Head of caudate nucleus (tissue), 42 donors: ENCODE measurements around the gene UMODL1.

Experiments used
- DNase-seq, 42 donors: peaks; one replicate each; pipeline versions ENCODE4 v3.0.0 to v3.0.0-alpha.2; 2020 to 2021; ENCODE audit warnings: mixed read lengths in 7 of 42
- intact Hi-C: fragments of 100-400 bp; cut with DNase I; formaldehyde crosslinking; loops from one replicate; pipeline ENCODE4 v1.15.0; 2022

UMODL1 gene

DNA sequence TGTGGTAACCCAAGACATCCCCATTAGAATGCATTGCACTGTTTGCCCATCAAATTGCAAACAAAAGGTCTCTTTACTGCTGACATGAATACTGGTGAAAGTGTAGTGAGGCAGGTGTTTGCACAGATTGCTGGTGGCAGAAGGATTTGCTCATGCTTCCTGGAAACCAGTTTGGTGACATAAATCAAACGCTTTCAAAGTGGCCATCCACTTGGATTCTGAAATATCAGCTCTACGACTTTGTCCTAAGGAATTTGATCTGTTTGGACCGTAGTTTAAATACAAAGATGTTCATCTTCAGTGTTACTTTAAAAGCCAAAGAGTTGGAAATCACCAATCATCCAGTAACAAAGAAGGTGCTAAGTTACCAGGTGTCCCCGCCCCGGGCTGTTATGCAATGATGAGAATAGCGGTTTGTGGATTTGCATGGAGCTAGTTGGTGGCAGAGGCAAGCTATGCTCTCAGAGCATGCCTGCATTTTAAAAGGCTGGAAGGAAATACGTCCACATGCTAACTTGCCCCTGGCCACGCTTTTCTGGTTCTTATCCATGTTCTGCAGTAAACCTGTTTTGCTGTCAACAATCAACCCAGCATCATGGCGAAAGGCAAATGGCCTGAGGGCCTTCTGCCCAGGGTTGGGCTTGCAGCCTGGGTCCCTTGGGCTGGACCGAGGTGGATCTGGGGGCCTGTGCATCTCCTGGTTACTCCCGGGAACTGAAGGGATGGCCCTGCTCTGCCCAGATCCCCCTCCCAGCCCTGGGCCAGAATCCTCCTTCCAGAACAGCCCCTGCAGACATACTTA lies 49.2 kb downstream of the UMODL1 start:
- DNase-seq: peak in 41 of 42 donors; percentile 29 to 84 (median 64)
- intact Hi-C loops: no loop called here

DNA sequence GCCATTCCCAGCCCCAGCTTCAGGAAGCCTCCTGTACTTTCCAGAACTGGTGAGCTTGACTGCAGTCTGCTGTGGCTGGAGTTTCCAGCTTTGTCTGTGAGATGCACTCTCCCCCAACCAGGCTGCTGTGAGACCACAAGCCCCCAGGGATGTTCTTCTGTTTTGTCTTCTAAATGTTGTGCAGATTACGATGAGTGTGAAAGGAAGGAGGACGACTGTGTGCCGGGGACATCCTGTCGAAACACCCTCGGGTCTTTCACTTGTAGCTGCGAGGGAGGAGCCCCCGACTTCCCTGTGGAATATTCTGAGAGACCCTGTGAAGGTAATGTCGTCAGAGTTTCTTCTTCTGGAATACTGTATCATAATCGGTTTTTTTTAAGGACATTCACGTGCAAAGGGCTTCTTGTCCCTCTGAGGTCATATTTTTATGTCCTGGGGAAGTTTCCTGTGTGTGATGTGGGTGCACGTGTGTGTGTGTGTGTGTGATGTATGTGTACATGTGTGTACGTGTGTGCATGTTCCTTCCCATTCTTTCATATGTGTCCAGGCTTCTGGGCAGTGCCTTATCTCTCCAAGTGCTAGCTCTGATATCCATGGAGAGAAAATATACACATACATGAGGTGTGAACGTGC lies 49.9 kb downstream of the UMODL1 start:
- intact Hi-C loops: no loop called here
- no peak for DNase-seq

DNA sequence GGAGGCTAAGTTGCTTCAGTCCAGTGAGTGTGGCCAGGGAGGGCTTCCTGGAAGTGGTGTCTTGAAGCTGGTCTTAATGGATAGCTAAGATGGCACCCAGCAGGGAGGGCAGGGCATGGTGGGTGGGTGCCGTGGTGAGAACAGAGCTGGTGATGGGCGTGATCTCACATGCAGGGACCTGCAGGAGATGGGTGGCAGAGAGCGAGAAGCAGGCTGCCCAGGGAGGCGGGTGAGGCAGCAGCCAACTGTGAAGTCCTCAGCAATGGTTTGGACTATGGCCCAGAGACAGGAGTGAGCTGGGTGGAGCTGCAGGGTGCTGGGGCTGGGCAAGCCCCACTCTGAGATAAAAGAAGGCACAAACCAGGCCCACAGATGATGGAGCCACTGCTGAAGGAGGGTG lies 50.7 kb downstream of the UMODL1 start:
- intact Hi-C loops: no loop called here
- DNase-seq: no peak

DNA sequence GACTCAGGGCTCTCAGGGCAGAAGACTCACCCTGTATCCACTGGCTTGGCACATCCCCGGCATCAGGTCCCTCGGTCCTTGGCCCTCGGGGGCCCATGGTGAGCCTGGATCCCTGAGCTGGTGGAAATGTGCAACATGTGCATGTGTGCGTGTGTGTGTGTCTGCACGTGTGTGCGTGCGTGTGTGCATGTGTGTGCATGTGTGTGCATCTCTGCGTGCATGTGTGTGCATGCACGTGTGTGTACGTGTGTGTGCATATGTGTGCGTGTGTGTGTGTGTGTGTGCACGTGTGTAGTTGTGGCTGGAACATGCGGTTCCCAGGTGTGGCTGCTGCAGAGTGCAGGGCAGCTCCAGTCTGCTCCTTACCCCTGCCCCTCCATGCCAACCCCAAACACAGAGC lies 51.3 kb downstream of the UMODL1 start:
- DNase-seq: no peak
- intact Hi-C loops: no loop called here

DNA sequence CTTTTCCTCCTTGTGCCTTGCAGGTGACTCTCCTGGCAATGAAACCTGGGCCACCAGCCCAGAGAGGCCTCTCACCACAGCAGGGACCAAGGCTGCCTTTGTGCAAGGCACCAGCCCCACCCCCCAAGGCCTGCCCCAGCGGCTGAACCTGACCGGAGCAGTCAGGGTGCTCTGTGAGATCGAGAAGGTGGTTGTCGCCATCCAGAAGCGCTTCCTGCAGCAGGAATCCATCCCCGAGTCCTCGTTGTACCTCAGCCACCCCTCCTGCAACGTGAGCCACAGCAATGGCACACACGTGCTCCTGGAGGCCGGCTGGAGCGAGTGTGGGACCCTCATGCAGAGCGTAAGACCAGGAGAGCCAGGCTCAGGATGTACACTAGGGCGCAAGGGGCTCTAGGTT lies 51.7 kb downstream of the UMODL1 start:
- intact Hi-C loops: no loop called here

DNA sequence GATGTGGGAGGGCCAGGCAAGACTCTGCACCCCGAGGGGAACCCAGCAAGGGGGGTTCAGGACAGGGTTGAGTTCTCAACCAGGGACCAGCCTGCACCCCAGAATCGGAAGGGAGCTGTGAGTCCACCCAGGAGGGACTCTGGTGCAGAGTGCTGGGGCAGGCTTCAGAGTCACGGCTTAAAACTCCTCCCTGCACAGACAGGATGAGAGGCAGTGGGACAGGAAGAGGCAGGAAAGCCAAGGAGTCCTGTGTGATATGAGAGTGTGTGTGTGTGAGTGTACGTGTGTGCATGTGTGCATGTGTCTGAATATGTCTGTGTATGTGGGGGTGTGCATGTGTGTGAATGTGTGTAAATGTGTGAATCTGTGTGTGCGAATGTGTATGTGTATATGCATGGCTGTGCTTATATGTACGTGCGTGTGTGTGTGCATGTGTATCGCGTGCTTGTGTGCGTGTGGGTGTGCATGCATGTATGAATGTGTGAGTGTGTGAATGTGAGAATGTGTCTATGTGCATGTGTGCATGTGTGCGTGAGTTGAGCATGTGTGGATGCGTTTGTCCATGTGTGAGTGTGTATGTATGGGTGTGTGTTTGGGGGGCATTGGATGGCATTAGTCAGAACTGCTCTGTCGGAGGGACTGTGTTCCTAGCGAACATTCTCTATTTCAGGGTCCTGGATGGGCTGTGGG lies 52.2 kb downstream of the UMODL1 start:
- intact Hi-C loops: no loop called here
- DNase-seq: no peak

More for the DNA sequence above, 51.7 kb downstream of the UMODL1 start:
- no peak for DNase-seq

DNA sequence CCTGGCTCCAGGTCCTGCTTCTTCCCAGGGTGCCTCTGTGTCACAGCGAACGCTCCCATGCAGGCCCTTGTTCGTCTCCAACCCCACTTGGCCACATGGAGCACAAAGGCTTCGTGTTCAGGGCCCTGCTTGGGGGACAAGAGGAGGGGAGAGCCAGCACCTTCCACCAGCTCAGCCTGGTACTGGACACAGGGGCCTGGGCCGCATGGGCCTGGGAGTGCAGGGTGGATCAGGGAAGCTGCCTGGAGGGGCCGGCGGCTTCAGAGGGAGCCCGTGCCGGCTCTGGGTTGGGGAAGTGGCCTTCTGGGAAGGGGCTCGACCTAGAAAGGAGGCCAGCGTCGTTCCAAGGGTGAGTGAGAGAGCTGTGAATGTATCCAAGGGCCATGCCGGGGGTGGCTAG lies 53.0 kb downstream of the UMODL1 start:
- DNase-seq: no peak
- intact Hi-C loops: no loop called here

DNA sequence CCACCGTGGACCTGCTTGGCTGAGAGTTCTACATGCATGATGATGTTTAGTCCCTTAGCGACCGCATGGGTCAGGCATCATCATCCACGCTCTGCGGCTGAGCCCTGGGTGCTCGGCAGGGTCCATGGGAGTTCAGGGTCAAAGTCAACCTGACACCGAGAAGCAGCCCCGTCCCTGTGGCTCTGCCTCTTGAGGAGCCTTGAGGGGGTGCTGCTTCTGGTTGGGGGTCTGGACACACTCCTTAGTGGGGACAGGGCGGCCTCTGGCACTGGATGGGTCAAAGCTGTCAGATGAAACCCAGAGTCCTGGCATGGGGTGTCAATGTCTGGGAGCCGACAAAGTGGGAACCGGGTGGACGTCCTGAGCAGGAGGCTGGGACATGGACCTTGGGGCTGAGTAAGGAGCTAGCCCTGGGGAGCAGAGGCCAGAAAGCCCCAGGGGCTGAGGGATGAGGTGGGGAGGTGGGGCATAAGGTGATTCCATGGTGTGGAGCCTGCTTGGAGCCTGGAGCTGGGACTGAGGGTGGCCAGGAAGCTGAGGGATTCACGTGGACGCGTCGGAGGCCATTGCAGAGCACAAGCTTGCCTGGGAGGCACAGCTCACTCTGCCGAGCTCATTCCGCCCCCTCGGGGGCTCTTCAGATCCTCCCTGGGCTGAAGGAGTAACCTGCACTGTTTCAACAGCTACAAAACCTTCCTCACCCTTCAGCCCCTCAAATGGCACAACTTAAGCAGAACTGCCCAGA lies 53.9 kb downstream of the UMODL1 start:
- DNase-seq: no peak
- intact Hi-C loops: no loop called here

DNA sequence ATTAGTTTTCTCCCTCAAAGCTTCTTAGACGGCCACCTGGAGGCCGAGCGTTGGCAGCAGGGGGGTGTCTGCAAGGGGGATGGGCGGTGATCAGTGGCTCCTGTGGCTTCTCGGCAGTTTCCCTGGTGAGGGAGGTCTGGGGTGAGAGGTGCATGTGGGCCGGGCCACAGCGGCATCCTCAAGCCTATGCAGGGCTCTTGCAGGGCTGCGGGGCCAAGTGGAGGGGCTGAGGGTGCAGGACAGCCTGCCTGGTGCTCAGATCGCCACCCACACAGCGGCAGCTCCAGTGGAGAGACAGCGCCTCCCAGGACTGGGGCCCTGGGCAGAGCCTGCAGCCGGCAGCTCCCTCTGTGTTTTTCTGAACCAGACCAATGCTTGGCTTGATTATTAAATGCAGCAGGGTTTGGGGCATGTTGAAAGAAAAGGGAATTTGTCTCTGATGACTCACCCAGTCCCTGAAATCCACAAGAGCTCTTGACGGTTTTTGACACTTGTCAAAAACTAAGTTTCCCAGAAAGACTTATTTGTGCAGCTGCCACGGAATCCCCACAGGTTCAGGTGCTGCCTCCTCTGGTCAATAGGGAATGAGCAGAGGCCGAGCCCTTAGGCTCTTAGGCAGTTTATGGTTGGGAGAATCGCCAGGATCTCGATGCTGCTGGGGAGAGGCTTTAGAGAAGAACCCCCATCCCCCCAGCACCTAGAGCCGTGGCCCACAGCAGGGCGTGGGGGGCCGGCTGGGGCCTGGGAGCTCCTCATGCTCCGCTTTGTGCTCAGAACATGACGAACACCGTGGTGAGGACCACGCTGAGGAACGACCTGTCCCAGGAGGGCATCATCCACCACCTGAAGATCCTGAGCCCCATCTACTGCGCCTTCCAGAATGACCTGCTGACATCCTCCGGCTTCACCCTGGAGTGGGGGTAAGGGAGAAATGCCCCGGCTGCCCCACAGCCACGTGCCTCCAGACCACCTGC lies 54.7 kb downstream of the UMODL1 start:
- DNase-seq: no peak

DNA sequence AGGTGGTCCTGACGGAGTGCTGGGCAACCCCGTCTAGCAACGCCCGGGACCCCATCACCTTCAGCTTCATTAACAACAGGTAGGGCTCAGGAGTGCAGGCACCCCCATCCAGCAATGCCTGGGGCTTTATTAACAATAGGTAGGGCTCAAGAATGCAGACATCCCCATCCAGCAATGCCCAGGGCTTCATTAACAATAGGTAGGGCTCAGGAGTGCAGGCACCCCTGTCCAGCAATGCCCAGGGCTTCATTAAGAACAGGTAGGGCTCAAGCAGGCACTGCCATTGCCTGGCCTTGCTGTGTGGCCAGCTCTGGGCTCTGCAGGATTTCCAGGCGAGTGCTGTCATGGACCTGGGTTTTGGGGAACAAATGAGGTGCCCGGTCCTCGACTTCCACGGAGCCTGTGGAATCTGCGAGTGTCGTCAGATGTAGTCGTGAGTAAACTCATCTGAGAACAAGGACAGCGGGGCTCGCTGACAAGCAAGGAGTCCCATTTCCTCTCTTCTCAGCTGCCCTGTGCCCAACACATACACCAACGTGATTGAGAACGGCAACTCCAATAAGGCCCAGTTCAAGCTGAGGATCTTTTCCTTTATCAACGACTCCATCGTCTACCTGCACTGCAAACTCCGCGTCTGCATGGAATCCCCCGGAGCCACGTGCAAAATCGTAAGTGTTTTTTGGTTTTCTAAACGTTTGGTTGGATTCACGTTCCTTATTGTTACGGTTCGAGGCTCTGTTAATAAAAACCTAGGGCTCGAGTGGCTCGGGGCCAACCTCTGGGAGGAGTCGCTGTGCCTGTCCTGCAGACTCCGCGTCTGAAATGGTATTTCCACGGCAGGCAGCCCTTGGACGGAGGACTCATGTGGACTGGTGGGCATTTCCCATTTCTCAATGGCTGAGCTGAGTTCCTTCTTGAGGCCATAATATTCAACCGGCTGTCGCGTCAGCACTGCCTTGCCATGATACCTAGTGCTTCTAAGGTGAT lies 56.3 kb downstream of the UMODL1 start:
- intact Hi-C loops: no loop called here
- DNase-seq: no peak

More for the DNA sequence above, 54.7 kb downstream of the UMODL1 start:
- intact Hi-C loops: no loop called here

DNA sequence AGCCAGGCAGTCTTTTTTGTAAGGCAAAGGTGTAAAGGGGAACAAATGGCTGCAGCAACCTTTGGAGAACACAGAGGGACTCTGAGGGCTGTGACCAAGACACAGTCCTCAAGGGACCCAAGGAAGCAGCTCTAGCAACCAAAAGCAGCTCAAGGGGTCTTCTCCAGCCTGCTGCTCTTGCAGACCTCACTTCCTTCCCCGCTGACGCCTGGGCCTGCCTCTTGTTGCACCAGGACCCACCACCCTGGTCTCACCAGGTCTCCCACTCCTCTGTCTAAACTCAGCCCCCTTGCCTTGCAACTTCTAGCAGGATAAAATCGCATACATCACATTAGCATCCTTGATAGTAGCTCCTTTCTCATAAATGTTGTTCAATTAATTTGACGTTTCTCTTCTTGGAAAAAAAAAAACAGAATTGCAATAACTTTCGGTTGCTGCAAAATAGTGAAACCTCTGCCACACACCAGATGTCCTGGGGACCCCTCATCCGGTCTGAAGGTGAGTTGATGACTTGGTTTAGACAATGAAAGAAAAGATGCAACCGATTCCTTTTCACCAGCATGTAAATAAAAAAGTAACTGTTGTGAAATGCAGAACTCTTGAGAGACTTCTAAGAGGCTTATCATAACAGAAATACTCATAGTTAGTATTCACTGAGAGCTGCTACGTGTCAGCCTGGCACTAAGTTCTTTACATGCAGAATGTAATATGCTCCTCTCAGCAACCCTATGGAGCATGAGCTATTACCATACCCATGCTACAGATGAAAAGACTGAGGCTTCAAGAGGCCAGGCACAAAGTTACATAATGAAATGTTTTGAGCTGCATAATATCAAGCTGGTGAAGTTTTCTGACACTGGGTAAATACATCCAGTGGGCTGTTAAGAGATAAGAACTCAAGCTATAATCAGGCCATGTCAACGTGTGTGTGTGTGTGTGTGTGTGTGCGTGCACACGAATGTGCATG lies 58.5 kb downstream of the UMODL1 start:
- DNase-seq: no peak
- intact Hi-C loops: no loop called here

DNA sequence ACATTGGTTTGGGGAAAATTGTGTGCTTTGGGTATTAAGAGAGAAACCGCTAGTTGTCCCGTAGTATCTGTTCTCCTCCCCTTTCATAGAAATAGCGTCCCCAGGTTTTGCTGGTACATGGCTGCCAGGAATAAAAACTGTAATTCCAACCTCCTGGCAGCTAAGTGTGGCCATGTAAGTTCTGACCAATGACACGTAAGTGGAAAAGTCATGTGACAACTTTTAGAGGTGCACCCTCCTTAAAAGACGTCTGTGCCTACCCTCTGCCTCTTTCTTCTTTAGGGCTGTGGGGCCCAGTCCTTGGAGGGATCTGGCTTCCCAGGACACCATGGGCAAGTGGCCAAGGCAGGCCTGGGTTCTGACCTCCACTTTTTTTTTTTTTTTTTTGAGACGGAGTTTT lies 59.3 kb downstream of the UMODL1 start:
- DNase-seq: no peak
- intact Hi-C loops: no loop called here

DNA sequence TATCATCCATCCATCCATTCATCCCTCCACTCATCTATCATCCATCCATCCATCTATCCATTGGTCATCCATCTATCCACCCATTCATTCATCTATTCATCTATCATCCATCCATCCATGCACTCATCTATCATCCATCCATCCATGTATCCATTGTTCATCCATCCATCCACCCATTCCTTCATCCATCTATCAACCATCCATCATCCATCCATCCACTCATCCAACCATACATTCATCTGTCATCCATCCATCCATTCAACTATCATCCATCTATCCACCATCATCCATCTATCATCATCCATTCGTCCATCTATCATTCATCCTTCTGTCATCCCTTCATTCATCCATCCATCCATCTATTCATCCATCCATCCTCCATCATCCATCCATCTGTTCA lies 61.1 kb downstream of the UMODL1 start:
- intact Hi-C loops: no loop called here
- DNase-seq: no peak

DNA sequence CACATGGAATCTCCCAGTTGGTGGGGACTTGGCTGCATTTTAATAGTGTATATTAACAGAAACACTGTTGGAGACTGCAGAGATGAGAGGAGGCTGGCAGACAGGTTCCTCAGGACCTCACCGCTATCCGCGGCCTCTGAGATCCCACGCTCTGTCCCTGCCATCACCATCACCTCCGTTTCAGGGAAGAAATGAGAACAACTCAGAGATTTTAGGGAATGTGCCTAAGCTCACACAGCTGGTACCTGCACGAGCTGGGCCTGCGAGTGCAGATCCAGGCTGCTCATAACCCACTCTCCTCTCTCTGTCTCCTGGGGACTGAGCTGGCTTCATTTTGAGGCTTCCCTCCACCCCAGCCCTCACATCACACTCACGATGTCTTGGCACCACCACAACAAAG lies 62.0 kb downstream of the UMODL1 start:
- intact Hi-C loops: no loop called here
- no peak for DNase-seq

DNA sequence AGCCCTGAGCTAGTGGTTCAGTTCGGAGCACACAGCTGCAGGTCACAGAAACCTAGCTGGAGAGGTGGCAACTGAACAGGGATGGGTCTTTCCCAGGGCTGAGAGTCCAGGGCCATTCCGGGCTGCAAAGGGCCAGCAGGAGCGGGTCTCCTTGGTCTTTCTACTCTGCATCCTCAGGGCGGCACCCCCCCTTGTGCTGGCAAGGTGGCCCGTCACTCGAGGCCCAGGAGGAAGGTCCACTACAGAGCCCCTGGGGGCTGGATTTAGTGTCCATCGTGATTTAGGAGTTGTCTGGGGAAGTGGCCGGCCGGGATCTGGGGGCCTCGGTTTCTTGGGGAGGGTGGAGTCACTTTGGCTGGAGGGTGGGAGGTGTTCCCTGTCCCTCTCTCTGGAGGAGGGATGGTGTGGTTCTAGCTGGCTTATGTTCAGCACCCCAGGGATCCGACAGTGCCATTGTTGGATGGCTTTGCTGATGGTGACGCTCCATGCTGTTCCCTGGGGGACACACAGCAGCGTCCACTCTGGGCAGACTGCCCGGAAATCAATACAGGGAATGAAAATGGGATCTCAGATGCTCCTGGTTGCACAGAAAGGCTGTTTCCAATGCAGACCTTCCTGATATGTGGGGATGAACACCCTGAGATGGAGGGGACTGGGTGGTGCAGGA lies 64.4 kb downstream of the UMODL1 start:
- no peak for DNase-seq
- intact Hi-C loops: no loop called here
